MM.1S (cell line): Measurements from ENCODE around the gene SERHL2.
"Not testable (repeated sequence)": the region's sequence is repeated elsewhere in the genome, so short reads cannot be mapped to it uniquely, and the experiment has no call there.

Experiments
- EZH2 ChIP-seq: fragments of 300-600 bp; sonication (generic); optimal IDR thresholded peaks from 2 replicates; pipeline ENCODE3; 2017; ENCODE audit warnings: low read depth, mild to moderate bottlenecking, antibody characterized with exemption, low read length, mixed read lengths
- TF ChIP-seq, protein P1 (sequence below): fragments of 300-600 bp; sonication (generic); IDR thresholded peaks from 2 replicates; pipeline ENCODE4 v1.5.1; 2016; ENCODE audit warnings: antibody characterized with exemption, low read length, mixed read lengths

DNA sequence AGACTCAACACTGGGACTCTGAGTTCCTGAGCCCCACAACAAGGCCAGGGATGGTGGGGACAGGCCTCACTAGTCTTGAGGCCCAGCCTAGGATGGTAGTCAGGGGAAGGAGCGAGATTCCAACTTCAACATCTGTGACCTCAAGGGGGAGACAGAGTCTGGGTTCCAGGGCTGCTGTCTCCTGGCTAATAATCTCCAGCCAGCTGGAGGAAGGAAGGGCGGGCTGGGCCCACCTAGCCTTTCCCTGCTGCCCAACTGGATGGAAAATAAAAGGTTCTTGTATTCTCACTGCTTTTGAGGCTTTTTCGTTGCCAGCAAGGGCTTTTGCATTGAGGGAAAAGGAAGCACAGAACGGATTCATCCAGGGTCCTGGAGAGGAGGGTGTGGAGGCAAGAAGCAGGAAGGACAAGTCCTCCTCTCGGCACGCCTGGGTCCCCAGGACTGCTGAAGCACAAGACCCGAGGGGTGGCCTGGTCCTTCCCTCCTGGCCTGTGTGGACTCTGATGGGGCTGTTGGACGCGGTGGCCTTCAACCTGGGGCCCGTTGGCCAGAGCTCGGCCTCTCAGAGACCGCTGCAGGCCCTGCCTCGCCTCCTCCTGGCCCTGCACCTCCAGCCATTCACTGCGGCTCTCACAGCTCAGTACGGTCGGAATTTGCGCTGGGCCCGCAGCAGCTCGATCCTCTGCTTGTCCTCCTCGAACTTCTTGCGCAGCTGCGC is 41.3 kb upstream of the SERHL2 start:
- TF ChIP-seq, protein P1, sequence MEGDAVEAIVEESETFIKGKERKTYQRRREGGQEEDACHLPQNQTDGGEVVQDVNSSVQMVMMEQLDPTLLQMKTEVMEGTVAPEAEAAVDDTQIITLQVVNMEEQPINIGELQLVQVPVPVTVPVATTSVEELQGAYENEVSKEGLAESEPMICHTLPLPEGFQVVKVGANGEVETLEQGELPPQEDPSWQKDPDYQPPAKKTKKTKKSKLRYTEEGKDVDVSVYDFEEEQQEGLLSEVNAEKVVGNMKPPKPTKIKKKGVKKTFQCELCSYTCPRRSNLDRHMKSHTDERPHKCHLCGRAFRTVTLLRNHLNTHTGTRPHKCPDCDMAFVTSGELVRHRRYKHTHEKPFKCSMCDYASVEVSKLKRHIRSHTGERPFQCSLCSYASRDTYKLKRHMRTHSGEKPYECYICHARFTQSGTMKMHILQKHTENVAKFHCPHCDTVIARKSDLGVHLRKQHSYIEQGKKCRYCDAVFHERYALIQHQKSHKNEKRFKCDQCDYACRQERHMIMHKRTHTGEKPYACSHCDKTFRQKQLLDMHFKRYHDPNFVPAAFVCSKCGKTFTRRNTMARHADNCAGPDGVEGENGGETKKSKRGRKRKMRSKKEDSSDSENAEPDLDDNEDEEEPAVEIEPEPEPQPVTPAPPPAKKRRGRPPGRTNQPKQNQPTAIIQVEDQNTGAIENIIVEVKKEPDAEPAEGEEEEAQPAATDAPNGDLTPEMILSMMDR, result not testable (repeated sequence)
- TF ChIP-seq EZH2, result not testable (repeated sequence)
